ENCODE measurements around the gene PRDM11.

PRDM11 gene

GRCh38 chr11:45162916-45163879, 16.8 kb downstream of the PRDM11 start:
- Histone ChIP-seq H3K9me3 (ENCODE audit: control insufficient read depth, low read length) (no peaks in the 10 kb centered on the region), H2AK5ac (ENCODE audit: low read length, severe bottlenecking) (no peak overlapping the region), H3K18ac (ENCODE audit: low read depth in 1 of 2, low read length in 2 of 2) (no peak overlapping the region), H3K36me3 (ENCODE audit: control insufficient read depth in 1 of 2, insufficient read depth in 2 of 2, low read depth in 1 of 2, low read length in 2 of 2) (peaks cover 0 to 9% of the 10 kb centered on the region in 2 experiments), H3K14ac (ENCODE audit: low read length in 2 of 2) (no peak overlapping the region), H4K91ac (ENCODE audit: low read length) (no peak overlapping the region), H3K27me3 (ENCODE audit: control insufficient read depth in 1 of 2, insufficient read depth in 1 of 2, low read length in 2 of 2) (peaks cover 0 to 3% of the 10 kb centered on the region in 2 experiments), H2BK15ac (ENCODE audit: low read depth, poor library complexity, severe bottlenecking) (no peak overlapping the region), H3K4me2 (ENCODE audit: low read length, poor library complexity, severe bottlenecking) (no peak overlapping the region), H2BK120ac (ENCODE audit: low read depth, low read length) (no peak overlapping the region), H3K23ac (ENCODE audit: low read length in 2 of 2) (no peak overlapping the region), H3K9ac (ENCODE audit: low read length) (no peak overlapping the region), H3K27ac (ENCODE audit: low read length, poor library complexity, severe bottlenecking) (no peak overlapping the region), H2BK12ac (ENCODE audit: low read length in 2 of 2) (no peak overlapping the region), H3K79me1 (replicated peaks; ENCODE audit: low read length, poor library complexity, severe bottlenecking) (peaks cover 65% of the 10 kb centered on the region), H3K4ac (ENCODE audit: low read depth in 1 of 2, low read length in 2 of 2) (no peak overlapping the region), H4K8ac (ENCODE audit: low read length) (no peak overlapping the region), H2BK5ac (ENCODE audit: low read depth, low read length, poor library complexity, severe bottlenecking) (no peak overlapping the region), H3K4me3 (ENCODE audit: insufficient read depth in 1 of 2, low read depth in 1 of 2, low read length in 2 of 2) (no peak overlapping the region), H2AFZ (ENCODE audit: low read depth, low read length) (no peak overlapping the region), H3K4me1 (ENCODE audit: control insufficient read depth, insufficient read depth, low read depth, low read length) (peaks cover 24% of the 10 kb centered on the region)
- DNase-seq: no peak
- WGBS: 88% methylated on average over 10 of the region's 10 CpGs

DNA sequence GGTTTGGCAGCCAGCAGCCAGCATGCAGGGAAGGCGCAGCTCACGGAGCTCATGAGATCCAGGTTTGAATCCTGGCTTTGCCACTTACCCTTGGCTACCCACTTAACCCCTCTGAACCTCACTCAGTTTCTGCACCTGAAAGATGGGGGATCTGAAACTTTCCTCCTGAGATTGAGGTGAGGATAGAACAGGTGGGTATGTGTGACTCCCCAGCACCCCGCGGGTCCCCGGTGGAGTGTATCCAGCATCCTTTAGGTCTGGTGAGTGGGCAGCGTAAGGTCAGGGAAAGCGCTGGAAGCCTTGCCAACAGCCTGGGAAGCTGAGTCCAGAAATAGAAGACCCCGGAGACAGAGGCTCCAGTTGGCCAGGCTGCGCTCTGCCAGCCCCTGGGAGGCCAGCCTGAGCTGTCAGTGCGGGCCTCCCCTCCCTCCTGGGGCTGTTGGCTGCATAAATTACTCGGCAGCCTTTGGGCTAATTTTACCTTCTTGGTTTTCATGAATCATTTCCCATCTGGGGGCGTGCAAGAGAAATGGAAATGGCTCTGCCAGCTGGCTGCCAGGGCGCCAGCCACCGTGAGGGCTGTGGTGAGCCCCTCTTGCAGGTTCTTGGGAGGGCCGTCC, 17.6 kb downstream of the PRDM11 start:
- peaks cover 0 to 9% of the 10 kb centered on the region in 2 experiments for H3K36me3 ChIP-seq (ENCODE audit: control insufficient read depth in 1 of 2, insufficient read depth in 2 of 2, low read depth in 1 of 2, low read length in 2 of 2)
- H2BK15ac ChIP-seq (ENCODE audit: low read depth, poor library complexity, severe bottlenecking): no peak overlapping the region
- no peak overlapping the region for H3K27ac ChIP-seq (ENCODE audit: low read length, poor library complexity, severe bottlenecking)
- H3K9me3 ChIP-seq (ENCODE audit: control insufficient read depth, low read length): no peaks in the 10 kb centered on the region
- H3K4me1 ChIP-seq (ENCODE audit: control insufficient read depth, insufficient read depth, low read depth, low read length): peaks cover 15% of the 10 kb centered on the region
- H4K91ac ChIP-seq (ENCODE audit: low read length): no peak overlapping the region
- H3K27me3 ChIP-seq (ENCODE audit: control insufficient read depth in 1 of 2, insufficient read depth in 1 of 2, low read length in 2 of 2): peaks cover 0 to 3% of the 10 kb centered on the region in 2 experiments
- whole genome bisulfite sequencing: 90% methylated on average over 15 of the region's 15 CpGs
- no peak overlapping the region for H3K9ac ChIP-seq (ENCODE audit: low read length)
- H3K18ac ChIP-seq (ENCODE audit: low read depth in 1 of 2, low read length in 2 of 2): no peak overlapping the region
- H3K4ac ChIP-seq (ENCODE audit: low read depth in 1 of 2, low read length in 2 of 2): no peak overlapping the region
- H2BK120ac ChIP-seq (ENCODE audit: low read depth, low read length): no peak overlapping the region
- no peak overlapping the region for H2BK5ac ChIP-seq (ENCODE audit: low read depth, low read length, poor library complexity, severe bottlenecking)
- H2BK12ac ChIP-seq (ENCODE audit: low read length in 2 of 2): no peak overlapping the region
- H3K4me2 ChIP-seq (ENCODE audit: low read length, poor library complexity, severe bottlenecking): no peak overlapping the region
- H3K4me3 ChIP-seq (ENCODE audit: insufficient read depth in 1 of 2, low read depth in 1 of 2, low read length in 2 of 2): no peak overlapping the region
- H4K8ac ChIP-seq (ENCODE audit: low read length): no peak overlapping the region
- H2AK5ac ChIP-seq (ENCODE audit: low read length, severe bottlenecking): no peak overlapping the region
- H3K23ac ChIP-seq (ENCODE audit: low read length in 2 of 2): no peak overlapping the region
- DNase-seq: no peak
- H3K14ac ChIP-seq (ENCODE audit: low read length in 2 of 2): no peak overlapping the region
- H2AFZ ChIP-seq (ENCODE audit: low read depth, low read length): no peak overlapping the region
- H3K79me1 ChIP-seq (replicated peaks; ENCODE audit: low read length, poor library complexity, severe bottlenecking): peaks cover 57% of the 10 kb centered on the region

- Histone ChIP-seq H3K14ac (ENCODE audit: low read length in 2 of 2) (no peak overlapping the region), H4K91ac (ENCODE audit: low read length) (no peak overlapping the region), H3K36me3 (ENCODE audit: control insufficient read depth in 1 of 2, insufficient read depth in 2 of 2, low read depth in 1 of 2, low read length in 2 of 2) (peaks cover 0 to 9% of the 10 kb centered on the region in 2 experiments), H3K4me2 (ENCODE audit: low read length, poor library complexity, severe bottlenecking) (no peak overlapping the region), H3K18ac (ENCODE audit: low read depth in 1 of 2, low read length in 2 of 2) (no peak overlapping the region), H3K4me3 (ENCODE audit: insufficient read depth in 1 of 2, low read depth in 1 of 2, low read length in 2 of 2) (no peak overlapping the region), H3K79me1 (replicated peaks; ENCODE audit: low read length, poor library complexity, severe bottlenecking) (peaks cover 52% of the 10 kb centered on the region), H2AFZ (ENCODE audit: low read depth, low read length) (no peak overlapping the region), H3K4me1 (ENCODE audit: control insufficient read depth, insufficient read depth, low read depth, low read length) (peaks cover 15% of the 10 kb centered on the region), H3K9ac (ENCODE audit: low read length) (no peak overlapping the region), H2BK12ac (ENCODE audit: low read length in 2 of 2) (no peak overlapping the region), H3K27me3 (ENCODE audit: control insufficient read depth in 1 of 2, insufficient read depth in 1 of 2, low read length in 2 of 2) (peaks cover 0 to 3% of the 10 kb centered on the region in 2 experiments), H3K23ac (ENCODE audit: low read length in 2 of 2) (no peak overlapping the region), H2AK5ac (ENCODE audit: low read length, severe bottlenecking) (no peak overlapping the region), H2BK120ac (ENCODE audit: low read depth, low read length) (no peak overlapping the region), H3K4ac (ENCODE audit: low read depth in 1 of 2, low read length in 2 of 2) (no peak overlapping the region), H3K9me3 (ENCODE audit: control insufficient read depth, low read length) (no peaks in the 10 kb centered on the region), H2BK15ac (ENCODE audit: low read depth, poor library complexity, severe bottlenecking) (no peak overlapping the region), H4K8ac (ENCODE audit: low read length) (no peak overlapping the region), H2BK5ac (ENCODE audit: low read depth, low read length, poor library complexity, severe bottlenecking) (no peak overlapping the region), H3K27ac (ENCODE audit: low read length, poor library complexity, severe bottlenecking) (no peak overlapping the region)
- no peak for DNase-seq
- 90% methylated on average over 9 of the region's 9 CpGs for WGBS
Measured at GRCh38 chr11:45165386-45165785, 18.9 kb downstream of the PRDM11 start.
